ENCODE data around the gene TMEM131. TPM values are rescaled to one million over a fixed set of nuclear protein-coding genes. Genes with fewer than 3 reads are reported as not detected.
"Not testable (repeated sequence)": the region's sequence is repeated elsewhere in the genome, so short reads cannot be mapped to it uniquely, and the experiment has no call there.

The TMEM131 gene, protein sequence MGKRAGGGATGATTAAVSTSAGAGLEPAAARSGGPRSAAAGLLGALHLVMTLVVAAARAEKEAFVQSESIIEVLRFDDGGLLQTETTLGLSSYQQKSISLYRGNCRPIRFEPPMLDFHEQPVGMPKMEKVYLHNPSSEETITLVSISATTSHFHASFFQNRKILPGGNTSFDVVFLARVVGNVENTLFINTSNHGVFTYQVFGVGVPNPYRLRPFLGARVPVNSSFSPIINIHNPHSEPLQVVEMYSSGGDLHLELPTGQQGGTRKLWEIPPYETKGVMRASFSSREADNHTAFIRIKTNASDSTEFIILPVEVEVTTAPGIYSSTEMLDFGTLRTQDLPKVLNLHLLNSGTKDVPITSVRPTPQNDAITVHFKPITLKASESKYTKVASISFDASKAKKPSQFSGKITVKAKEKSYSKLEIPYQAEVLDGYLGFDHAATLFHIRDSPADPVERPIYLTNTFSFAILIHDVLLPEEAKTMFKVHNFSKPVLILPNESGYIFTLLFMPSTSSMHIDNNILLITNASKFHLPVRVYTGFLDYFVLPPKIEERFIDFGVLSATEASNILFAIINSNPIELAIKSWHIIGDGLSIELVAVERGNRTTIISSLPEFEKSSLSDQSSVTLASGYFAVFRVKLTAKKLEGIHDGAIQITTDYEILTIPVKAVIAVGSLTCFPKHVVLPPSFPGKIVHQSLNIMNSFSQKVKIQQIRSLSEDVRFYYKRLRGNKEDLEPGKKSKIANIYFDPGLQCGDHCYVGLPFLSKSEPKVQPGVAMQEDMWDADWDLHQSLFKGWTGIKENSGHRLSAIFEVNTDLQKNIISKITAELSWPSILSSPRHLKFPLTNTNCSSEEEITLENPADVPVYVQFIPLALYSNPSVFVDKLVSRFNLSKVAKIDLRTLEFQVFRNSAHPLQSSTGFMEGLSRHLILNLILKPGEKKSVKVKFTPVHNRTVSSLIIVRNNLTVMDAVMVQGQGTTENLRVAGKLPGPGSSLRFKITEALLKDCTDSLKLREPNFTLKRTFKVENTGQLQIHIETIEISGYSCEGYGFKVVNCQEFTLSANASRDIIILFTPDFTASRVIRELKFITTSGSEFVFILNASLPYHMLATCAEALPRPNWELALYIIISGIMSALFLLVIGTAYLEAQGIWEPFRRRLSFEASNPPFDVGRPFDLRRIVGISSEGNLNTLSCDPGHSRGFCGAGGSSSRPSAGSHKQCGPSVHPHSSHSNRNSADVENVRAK (N-terminal part only)
- 28.4 and 33.2 TPM in 2 replicates for total RNA-seq

GRCh38 chr2:97995734-97996624 is at the start of gene TMEM131:
Gene TMEM131, minus strand, starts transcription at chr2:97995948. Its CDS starts 286 bp downstream, at chr2:97995662.
- DNase-seq (ENCODE audit: extremely low read depth, low read depth, low spot score) = peak; percentile 25

- DNase-seq (ENCODE audit: extremely low read depth, low read depth, low spot score) = not testable (repeated sequence)
Measured at GRCh38 chr2:98044730-98045129, 49.0 kb upstream of the TMEM131 start.

DNA sequence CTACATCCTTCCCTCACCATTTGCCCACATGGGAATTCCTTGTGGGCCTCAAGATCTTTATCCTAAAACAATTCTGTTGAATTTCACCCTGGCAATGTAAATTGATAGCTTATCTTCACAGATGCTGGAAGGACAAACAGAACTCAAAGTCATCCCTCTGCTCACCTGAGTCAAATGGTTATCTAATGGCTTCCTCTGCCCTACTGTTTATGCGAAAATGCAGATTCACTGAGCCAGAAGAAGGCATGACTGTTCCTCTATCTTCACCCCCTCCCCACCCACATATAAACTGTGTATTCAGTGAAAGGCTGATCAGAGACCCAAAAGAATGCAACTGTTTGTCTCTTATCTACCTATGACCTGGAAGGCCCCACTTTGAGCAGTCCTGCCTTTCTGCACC is 47.4 kb upstream of the TMEM131 start:
- DNase-seq (ENCODE audit: extremely low read depth, low read depth, low spot score) = no peak

DNA sequence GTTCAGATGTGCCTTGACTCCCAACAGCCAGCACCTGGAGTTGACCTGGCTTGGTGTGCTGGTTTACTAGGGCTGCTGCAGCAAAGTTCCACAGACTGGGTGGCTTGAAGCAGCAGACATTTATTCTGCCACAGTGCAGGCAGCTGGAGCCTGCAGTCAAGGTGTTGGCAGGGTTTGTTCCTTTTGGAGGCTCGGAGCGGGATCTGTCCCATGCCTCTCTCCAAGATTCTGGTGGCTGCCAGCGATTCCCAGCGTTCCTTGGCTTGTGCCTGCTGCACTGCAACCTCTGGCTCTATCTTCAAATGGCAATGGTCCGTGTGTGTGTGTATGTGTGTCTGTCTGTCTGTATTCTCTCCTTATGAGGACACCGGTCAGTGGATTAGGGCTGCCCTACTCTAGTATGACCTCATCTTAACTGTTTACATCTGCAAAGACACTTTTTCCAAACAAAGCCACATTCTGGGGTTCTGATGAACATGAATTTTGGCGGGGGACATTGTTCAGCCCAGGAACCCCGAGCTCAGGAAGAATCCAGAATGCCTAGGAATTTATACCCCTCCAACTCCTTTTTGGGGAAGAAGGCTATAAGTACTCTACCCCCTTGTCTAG is 44.7 kb upstream of the TMEM131 start:
- DNase-seq (ENCODE audit: extremely low read depth, low read depth, low spot score) = no peak

- DNase-seq (ENCODE audit: extremely low read depth, low read depth, low spot score) = no peak
Measured at GRCh38 chr2:98039085-98039756, 43.5 kb upstream of the TMEM131 start.

DNA sequence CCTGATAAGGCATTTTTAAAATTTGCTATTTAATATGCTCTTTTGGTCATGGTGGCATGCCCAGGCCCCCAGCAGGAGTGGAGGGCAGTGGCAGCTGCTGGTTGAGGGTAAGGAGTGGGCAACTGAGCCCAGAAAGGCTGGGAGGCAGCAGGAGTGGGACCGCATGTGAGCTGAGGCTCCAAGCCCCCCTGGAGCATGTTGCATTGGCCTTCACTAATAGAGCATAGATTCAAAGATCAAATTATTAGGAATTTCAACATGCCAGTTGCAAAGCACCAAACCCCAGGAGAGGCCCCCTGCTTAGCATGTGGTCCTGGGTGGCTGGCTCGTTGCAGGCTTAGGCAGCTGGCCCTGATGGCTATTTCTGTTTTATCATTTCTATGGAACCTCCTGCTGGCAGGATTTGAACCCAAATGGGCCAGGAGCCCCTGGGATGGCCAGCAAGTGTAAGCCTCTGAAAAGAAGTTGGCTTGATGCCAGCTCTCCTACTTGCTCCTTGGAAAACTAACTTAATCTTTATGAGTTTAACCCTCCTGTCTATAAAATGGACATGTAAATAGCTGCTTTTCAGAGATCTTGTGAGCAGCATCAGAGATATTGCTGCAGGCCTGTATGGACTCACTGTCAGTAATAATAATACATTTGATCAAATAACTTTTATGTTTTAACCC is 42.1 kb upstream of the TMEM131 start:
- DNase-seq (ENCODE audit: extremely low read depth, low read depth, low spot score) = no peak

- DNase-seq (ENCODE audit: extremely low read depth, low read depth, low spot score) = no peak
Measured at GRCh38 chr2:98037206-98037605, 41.5 kb upstream of the TMEM131 start.

- DNase-seq (ENCODE audit: extremely low read depth, low read depth, low spot score) = no peak
Measured at GRCh38 chr2:98036349-98037000, 40.7 kb upstream of the TMEM131 start.

DNA sequence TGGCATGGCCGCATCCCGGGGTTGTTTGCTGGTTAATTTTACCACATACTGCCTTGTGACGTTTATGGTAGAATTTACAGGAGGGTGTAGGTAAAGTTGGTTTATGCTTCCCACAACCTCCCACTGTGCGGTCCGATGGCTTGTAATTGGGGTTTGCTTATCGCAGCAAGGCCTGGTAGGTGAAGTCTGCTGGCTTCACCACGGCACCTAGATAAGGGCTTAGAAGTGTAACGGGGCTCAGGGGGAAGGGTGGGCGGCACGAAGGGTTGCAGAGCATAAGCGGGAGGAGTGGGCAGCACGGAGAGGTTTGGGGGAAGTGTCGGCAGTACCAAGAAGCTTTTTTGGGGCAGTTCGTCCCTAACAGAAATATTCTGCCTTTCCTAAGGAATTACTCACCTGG is 39.0 kb upstream of the TMEM131 start:
- DNase-seq (ENCODE audit: extremely low read depth, low read depth, low spot score) = no peak

DNA sequence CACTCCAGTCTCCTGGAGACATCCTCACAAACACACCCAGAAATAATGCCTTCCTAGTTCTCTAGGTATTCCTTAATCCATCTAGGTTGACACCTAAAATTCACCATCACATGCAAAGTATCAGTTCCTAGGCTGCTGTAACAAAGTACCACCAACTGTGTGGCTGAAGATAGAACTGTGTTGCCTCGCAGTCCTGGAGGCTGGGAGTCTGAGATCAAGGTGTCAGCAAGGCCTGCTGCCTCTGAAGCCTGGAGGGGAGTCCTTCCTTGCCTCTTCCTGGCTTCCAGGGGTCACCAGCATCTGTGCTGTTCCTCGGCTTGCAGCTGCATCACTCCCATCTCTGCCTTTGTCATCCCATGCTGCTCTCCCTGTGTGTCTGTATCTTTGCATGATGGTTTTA is 36.3 kb upstream of the TMEM131 start:
- no peak for DNase-seq (ENCODE audit: extremely low read depth, low read depth, low spot score)

GRCh38 chr2:98029718-98030222 is 34.0 kb upstream of the TMEM131 start:
- no peak for DNase-seq (ENCODE audit: extremely low read depth, low read depth, low spot score)

DNA sequence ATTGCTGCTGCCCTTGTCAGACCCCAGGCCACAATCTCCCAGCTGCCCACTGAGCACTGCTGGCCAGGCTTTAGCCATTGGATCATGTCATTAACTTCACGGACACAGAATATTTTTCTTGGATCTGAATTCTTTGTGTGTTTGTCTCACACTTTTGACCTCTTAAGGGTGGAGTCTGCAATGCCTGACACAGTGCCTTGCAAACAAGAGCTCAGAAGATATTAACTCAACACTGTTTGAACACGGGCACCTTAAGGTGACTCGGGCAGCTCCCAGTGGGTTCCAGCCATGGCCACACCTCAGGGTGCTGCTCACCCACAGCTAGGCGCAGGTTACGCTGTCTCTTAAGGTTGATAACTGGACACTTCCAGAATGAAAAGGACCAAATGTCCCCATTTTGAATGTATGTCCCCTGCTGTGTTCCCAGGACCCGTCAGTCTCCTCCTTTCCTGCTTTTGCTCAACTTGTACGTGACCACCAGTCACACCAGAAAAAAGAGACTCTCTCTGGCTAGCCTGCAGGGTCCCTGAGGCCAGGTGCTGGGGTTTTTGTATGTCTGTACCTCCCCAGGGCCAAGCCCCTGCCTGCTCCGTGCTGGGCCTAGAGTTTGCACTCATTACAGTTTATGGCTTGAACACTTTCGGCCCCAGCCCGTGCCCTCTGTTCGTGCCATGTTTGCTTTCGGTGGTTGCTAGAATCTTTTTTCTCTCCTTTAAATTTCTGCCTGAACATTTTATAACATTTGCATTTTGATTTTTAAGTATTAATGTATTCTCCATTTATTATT is 33.4 kb upstream of the TMEM131 start:
- DNase-seq (ENCODE audit: extremely low read depth, low read depth, low spot score) = no peak

GRCh38 chr2:98028101-98028561 is 32.4 kb upstream of the TMEM131 start:
- DNase-seq (ENCODE audit: extremely low read depth, low read depth, low spot score) = no peak

- DNase-seq (ENCODE audit: extremely low read depth, low read depth, low spot score) = no peak
Measured at GRCh38 chr2:98027538-98027937, 31.8 kb upstream of the TMEM131 start.

DNA sequence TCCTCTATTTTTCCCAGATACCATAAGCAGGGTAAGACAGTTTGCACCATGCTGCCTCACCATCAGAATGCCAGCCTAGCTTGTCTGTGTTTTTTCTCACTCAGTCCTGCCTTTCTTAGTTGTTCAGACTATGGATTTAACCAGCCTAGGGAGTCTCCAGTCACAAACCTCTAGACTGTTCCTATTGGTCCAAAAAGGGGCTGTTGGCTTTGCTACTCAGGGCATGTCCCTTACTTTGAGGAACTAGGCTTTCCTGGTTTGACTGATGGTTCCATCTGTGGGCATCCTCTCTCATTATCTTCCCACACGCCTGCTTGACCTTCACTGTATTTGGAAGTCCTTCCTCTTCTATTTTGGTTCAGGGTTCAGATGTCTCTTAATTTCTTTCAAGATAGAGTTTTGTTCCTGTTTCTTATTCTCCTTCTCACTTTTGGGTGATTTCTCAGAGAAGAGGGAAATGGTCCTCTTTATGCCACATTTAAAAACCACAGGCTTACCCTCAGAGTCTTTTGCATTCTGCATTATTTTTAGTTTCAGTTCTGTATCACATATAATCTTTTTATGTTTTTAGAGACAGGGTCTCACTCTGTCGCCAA is 31.3 kb upstream of the TMEM131 start:
- DNase-seq (ENCODE audit: extremely low read depth, low read depth, low spot score) = no peak

DNA sequence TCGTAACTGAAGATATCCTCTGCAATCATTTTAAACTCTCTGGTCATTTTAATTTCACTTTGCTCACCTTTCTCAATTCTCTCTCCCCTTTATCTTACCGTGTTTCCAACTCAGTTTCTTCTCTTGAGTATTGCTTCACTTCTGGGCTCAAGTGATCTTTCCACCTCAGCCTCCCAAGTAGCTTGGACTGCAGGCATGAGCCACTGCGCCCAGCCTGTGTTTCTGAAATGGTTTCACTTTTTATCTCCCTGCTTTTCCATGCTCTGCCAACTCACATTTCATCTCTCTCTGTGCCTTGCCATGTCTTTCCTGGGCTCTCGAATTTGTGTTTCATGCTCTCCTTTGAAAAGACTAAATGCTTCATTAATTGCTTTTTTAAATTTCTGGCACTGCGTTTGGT is 30.5 kb upstream of the TMEM131 start:
- DNase-seq (ENCODE audit: extremely low read depth, low read depth, low spot score) = no peak
